HG02571 (cell line): ENCODE measurements around the gene PIM2.
"Not testable (repeated sequence)": the region's sequence is repeated elsewhere in the genome, so short reads cannot be mapped to it uniquely, and the experiment has no call there.

Experiments used
- ATAC-seq: cut with Tn5 transposase; IDR thresholded peaks from one replicate; pipeline ENCODE4 v1.9.1; 2021; ENCODE audit warnings: mild to moderate bottlenecking, moderate library complexity; ENCODE audit not compliant: unreplicated experiment

The PIM2 gene

DNA sequence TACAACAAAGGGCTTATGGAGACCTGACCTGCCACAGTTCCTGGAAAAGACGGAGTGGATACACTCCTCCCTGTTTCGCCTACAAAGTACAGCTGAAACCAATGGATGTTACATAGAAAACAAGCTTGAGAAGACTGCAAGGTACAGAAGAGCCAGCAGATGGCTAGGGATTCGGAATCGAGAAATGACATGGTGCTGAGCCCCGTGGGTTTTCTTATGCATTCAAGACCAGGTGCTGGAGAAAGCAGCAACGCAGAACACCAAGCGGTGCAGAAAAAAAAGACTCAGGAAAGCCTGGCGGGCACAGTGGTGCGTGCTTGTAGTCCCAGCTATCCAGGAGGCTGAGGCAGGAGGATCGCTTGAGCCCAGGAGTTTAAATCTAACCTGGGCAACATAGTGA is 35.1 kb downstream of the PIM2 start:
- no peak for ATAC-seq

DNA sequence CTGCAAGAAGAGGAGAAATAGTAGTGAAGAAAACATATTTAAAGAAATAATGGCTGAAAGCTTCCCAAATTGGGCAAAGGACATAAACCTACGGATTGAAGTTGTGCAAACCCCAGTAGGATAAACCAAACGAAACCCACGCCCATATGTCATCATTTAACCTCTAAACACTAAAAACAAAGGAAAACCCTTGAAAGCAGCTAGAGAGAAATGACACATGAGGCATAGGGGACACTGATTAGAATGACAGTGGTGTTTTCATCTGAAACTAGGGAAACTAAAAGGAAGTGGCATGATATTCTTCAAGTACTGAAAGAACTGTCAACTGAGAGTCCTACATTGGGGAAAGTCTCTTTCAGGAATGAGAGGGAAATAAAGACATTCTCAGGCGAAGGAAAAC is 41.9 kb downstream of the PIM2 start:
- ATAC-seq: not testable (repeated sequence)

DNA sequence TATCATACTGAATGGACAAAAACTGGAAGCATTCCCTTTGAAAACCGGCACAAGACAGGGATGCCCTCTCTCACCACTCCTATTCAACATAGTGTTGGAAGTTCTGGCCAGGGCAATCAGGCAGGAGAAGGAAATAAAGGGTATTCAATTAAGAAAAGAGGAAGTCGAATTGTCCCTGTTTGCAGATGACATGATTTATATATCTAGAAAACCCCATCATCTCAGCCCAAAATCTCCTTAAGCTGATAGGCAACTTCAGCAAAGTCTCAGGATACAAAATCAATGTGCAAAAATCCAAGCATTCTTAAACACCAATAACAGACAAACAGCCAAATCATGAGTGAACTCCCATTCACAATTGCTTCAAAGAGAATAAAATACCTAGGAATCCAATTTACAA is 46.8 kb downstream of the PIM2 start:
- not testable (repeated sequence) for ATAC-seq

DNA sequence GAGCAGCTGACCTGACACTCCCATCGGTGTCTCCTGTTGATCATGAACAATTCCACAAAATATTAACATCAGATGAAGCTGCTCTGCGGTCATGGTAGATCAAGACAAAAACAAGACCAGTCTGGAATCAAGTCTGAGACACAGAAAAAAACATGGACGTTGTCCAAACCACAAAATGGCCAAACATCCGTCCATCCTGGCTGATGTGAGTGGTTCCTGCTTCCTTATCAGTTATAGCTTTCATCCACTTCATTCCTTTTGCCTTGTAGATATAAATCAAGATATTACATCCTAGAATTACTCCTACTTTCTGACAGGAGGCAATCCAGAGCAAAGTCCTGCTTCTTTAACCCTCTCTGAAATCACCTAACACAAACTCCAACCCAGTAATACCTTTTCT is 54.6 kb downstream of the PIM2 start:
- ATAC-seq: no peak
